NCI-H69 (cell line): ENCODE results near the gene FAT1.

Experiments used
- DNase-seq: peaks from one replicate; lab custom pipeline; 2025; lab: John Stamatoyannopoulos, UW

Gene FAT1

GRCh38 chr4:186725469-186726425, 2.1 kb upstream of the FAT1 start:
- peak; percentile 75 for DNase-seq

- peak; percentile 59 for DNase-seq
Measured at GRCh38 chr4:186724864-186725468, 1.3 kb upstream of the FAT1 start.

- peak; percentile 58 for DNase-seq
Measured at GRCh38 chr4:186724058-186724863, 605 bp upstream of the FAT1 start.

- no peak for DNase-seq
Measured at GRCh38 chr4:186722796-186723291, 812 bp downstream of the FAT1 start.

- DNase-seq: peak; percentile 38
Measured at GRCh38 chr4:186719925-186720694, 3.5 kb downstream of the FAT1 start.

- no peak for DNase-seq
Measured at GRCh38 chr4:186717556-186717955, 6.1 kb downstream of the FAT1 start.

- no peak for DNase-seq
Measured at GRCh38 chr4:186715077-186715476, 8.6 kb downstream of the FAT1 start.

GRCh38 chr4:186714006-186714675, 9.5 kb downstream of the FAT1 start:
- no peak for DNase-seq

GRCh38 chr4:186712690-186713089, 11.0 kb downstream of the FAT1 start:
- DNase-seq: no peak

- DNase-seq: no peak
Measured at GRCh38 chr4:186710521-186711119, 13.0 kb downstream of the FAT1 start.

- no peak for DNase-seq
Measured at GRCh38 chr4:186709517-186709916, 14.1 kb downstream of the FAT1 start.

GRCh38 chr4:186708554-186708953, 15.1 kb downstream of the FAT1 start:
- DNase-seq: no peak

GRCh38 chr4:186707996-186708395, 15.7 kb downstream of the FAT1 start:
- DNase-seq: no peak

- DNase-seq: no peak
Measured at GRCh38 chr4:186707574-186707973, 16.1 kb downstream of the FAT1 start.

GRCh38 chr4:186704057-186704456, 19.6 kb downstream of the FAT1 start:
- no peak for DNase-seq

GRCh38 chr4:186703510-186703909, 20.1 kb downstream of the FAT1 start:
- DNase-seq: no peak

GRCh38 chr4:186702940-186703339, 20.7 kb downstream of the FAT1 start:
- no peak for DNase-seq

- DNase-seq: no peak
Measured at GRCh38 chr4:186702297-186702696, 21.4 kb downstream of the FAT1 start.

- no peak for DNase-seq
Measured at GRCh38 chr4:186701788-186702187, 21.9 kb downstream of the FAT1 start.

GRCh38 chr4:186701273-186701672, 22.4 kb downstream of the FAT1 start:
- DNase-seq: peak; percentile 7

- no peak for DNase-seq
Measured at GRCh38 chr4:186700746-186701145, 22.9 kb downstream of the FAT1 start.
